ENCODE data around the gene DNAH2.

DNAH2 gene

DNA sequence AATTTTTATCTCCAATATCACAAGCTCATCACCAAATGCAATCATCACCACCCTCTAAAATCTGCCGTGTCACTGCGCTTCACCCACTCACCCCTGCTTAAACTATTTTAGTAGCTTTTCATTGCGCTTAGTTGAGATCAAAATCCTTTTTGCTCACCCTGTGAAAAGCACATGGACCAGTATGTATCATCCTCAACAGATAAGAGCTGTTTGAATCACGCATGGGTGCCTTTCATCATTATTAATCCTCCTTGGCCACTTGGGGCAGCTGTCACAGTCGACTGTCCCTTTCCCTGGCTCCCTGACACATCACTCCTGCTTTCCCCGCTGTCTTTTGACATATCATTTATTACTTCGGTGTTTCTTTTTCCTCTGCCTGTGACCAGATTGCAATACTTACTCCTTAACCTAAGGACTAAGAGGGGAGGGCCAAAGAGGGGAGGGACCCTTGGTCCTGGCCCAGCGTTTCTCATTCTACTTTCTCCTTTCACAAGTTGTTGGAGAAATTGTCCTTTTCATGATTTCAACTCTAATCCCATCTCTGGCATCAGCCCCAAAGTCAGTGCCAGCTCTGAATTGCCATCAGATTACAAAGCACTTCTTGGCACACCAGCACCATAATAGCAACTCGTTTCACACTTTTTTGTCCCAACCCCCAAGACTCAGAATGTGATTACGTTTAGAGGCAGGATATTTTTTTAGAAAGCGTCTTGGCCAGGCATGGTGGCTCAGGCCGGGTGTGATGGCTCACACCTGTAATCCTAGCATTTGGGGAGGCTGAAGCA, 107.9 kb downstream of the DNAH2 start:
- FAIRE-seq: no peak

- FAIRE-seq: no peak
Observed at GRCh38 chr17:7830616-7831015, 113.1 kb downstream of the DNAH2 start.

- FAIRE-seq: no peak
Observed at GRCh38 chr17:7831233-7831632, 113.7 kb downstream of the DNAH2 start.

GRCh38 chr17:7832431-7832830, 114.9 kb downstream of the DNAH2 start:
- FAIRE-seq: no peak

GRCh38 chr17:7833011-7833794, 115.7 kb downstream of the DNAH2 start:
- no peak for FAIRE-seq

GRCh38 chr17:7833795-7834541, 116.4 kb downstream of the DNAH2 start, which contains the start of gene KDM6B:
Gene KDM6B, plus strand, starts transcription at chr17:7834217. Its CDS starts 11,338 bp downstream, at chr17:7845555.
- FAIRE-seq: peak; percentile 64

- FAIRE-seq: no peak
Observed at GRCh38 chr17:7834542-7834956, 117.0 kb downstream of the DNAH2 start.

DNA sequence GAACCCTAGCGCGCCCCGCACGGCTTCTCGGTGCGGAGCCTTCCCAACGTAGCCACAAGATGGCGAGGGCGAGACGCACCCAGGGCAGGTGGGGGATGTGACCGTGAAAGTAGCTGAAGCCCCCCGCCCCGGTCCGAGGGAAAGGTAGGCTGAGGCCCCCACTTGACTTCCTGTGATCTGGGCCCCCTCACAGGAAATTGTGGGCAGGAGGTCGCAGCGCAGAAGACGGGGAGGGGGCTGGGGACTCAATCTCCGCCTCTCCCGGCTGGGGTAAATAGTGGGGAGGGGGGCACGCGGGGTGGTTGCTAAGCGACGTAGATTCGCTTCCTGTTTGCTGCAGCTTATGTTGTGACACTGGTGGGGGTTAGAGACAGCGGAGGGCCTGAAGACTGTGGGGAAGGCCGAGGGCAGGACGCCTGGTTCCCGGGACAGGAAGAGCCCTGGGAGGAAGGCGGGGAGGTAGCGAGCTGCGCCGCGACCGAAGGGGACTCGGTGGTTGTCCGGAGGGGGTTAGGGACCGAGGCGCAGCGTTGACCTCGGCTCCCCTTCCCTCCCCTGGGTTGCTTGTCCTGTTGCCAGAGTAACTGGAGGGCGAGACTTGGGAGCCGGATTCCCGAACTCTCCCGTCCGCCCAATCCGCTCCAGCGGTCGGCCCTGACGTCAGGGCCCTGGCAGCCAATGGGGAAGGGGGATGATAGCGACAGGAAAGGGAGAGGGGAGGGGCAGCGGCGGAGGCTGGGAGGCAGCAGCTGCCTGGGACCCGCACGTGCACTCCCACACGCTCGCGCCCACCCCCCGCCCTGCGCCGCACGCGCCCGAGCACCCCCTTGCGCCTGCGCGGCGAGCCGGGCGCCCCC, 117.6 kb downstream of the DNAH2 start:
- peak; percentile 97 for FAIRE-seq

- no peak for FAIRE-seq
Observed at GRCh38 chr17:7835814-7836595, 118.5 kb downstream of the DNAH2 start.

GRCh38 chr17:7836596-7837407, 119.3 kb downstream of the DNAH2 start:
- peak; percentile 97 for FAIRE-seq

DNA sequence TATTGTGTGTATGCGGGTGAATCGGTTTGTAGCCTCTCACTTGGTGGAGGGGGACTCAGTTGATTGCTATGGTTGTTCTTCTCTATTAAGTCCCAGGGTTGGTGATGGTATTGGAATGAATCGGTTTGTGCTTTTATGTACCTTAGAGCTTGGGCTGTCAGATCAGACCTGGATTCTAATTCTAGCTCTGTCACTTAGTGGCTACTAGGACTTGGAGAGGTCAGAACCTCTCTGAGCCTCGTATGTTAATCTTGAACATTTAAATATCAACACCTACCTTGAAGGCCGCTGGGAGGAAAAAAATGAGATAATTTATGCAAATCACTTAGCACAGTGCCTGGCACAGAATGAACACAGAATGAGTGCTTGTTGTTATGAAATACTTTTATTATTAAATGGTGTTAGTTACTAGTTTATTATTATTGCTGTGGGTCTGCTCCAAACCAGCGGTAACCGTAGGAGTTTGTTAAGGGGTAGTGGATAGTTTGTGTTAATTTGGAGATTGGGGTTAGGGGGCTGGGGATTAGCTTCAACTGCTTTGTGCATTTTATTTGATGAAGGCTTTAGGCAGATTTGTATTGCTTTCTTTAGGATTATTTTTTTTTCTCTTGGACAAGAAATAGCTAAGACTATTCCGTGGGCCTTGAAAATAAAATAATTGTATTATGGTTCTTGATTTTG, 120.0 kb downstream of the DNAH2 start:
- no peak for FAIRE-seq

- no peak for FAIRE-seq
Observed at GRCh38 chr17:7838090-7839075, 120.8 kb downstream of the DNAH2 start.

- FAIRE-seq: no peak
Observed at GRCh38 chr17:7839190-7839875, 121.8 kb downstream of the DNAH2 start.

DNA sequence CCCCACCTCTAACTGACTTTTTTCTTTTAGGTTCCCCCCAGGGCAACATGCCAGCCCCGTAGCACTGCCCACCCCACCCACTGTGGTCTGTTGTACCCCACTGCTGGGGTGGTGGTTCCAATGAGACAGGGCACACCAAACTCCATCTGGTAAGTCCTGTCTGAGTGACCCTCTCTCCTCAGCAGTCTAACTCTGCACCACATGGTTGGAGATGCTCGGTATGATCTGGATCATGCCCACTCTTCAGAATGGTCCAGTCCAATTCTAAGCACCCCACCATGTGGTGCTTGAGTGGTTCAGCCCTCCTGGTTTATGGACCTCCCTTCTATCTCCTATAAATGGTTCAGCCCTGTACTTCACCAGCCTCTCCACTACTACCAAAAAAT, 122.3 kb downstream of the DNAH2 start:
- FAIRE-seq: peak; percentile 95

GRCh38 chr17:7840441-7840840, 122.9 kb downstream of the DNAH2 start:
- no peak for FAIRE-seq

- FAIRE-seq: no peak
Observed at GRCh38 chr17:7840875-7841274, 123.3 kb downstream of the DNAH2 start.

- FAIRE-seq: no peak
Observed at GRCh38 chr17:7841396-7841914, 123.9 kb downstream of the DNAH2 start.

DNA sequence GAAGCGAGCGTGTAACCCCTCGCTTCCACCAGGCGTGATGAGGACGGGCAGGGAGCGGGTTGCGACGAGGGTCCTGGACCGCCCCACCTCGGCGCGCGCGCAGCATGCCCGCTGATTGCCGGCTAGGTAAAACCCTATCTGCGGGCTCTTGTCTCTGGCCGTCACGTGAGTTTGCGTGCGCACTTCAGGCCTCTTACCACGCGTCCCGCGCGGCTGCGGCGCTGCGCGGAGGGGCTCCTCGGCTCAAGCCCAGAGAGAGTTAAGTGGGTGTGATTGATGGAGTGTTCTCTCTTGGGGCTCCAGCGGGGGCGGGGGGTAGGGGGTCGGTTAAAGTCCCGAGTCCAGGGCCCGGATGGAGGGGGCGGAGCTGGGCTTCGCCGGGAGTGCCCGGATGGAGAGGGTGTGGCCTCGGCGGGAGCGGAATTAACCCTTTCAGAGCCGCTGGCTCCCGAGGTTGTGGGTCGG, 124.4 kb downstream of the DNAH2 start:
- FAIRE-seq: peak; percentile 90
